HG03097 (cell line): ENCODE results near the gene CHCHD4.
"Not testable (repeated sequence)": the region's sequence is repeated elsewhere in the genome, so short reads cannot be mapped to it uniquely, and the experiment has no call there.

Experiments used
- ATAC-seq: cut with Tn5 transposase; IDR thresholded peaks from one replicate; pipeline ENCODE4 v1.9.1; 2021; ENCODE audit not compliant: unreplicated experiment, low FRiP score

The CHCHD4 gene

GRCh38 chr3:14077310-14077709, 47.4 kb downstream of the CHCHD4 start:
- no peak for ATAC-seq

GRCh38 chr3:14075233-14075632, 49.4 kb downstream of the CHCHD4 start:
- ATAC-seq = not testable (repeated sequence)

- no peak for ATAC-seq
Observed at GRCh38 chr3:14064910-14065309, 59.8 kb downstream of the CHCHD4 start.

GRCh38 chr3:14063152-14063551, 61.5 kb downstream of the CHCHD4 start:
- ATAC-seq = no peak
